Prostate gland (tissue), 2 donors: Measurements from ENCODE around the gene MYADM. TPM values are rescaled to one million over a fixed set of nuclear protein-coding genes. Genes with fewer than 3 reads are reported as not detected.
A peak's percentile ranks its signal among the peaks of the same experiment; 100 is the strongest.

Experiments used
- DNase-seq: peaks from one replicate; pipeline ENCODE4 v3.0.0-alpha.2; 2019; ENCODE audit warnings: low spot score
- H3K27ac ChIP-seq, 2 donors: fragments of 200-600 bp; sonication (generic); 2 replicates each; pipeline ENCODE4 v1.5.1; 2017 to 2019
- H3K27me3 ChIP-seq: fragments of 200-600 bp; sonication (generic); replicated peaks from 2 replicates; pipeline ENCODE4 v1.5.1; 2019; ENCODE audit not compliant: insufficient read depth
- H3K36me3 ChIP-seq, 2 donors: fragments of 200-600 bp; sonication (generic); 1 replicate in 1 of 2; 2 replicates in 1 of 2; pipeline versions ENCODE4 v1.5.1 to v1.8.1; 2017 to 2019
- H3K4me1 ChIP-seq: fragments of 200-600 bp; sonication (generic); replicated peaks from 2 replicates; pipeline ENCODE4 v1.5.1; 2019
- H3K4me3 ChIP-seq, 2 donors: fragments of 200-600 bp; sonication (generic); 2 replicates each; pipeline ENCODE4 v1.5.1; 2017 to 2019
- H3K9me3 ChIP-seq: fragments of 200-600 bp; sonication (generic); 2 replicates; pipeline ENCODE4 v1.5.1; 2017
- CTCF ChIP-seq, 4 experiments: fragments of 200-600 bp in 2 of 4; fragments of 450-650 bp in 2 of 4; sonication (generic) in 2 of 4; IDR thresholded peaks; 1 replicate in 3 of 4; 2 replicates in 1 of 4; pipeline ENCODE4 v1.5.1; 2016 to 2019; ENCODE audit warnings: antibody characterized with exemption in 4 of 4, mild to moderate bottlenecking in 2 of 4, moderate library complexity in 2 of 4
- POLR2A ChIP-seq: fragments of 450-650 bp; IDR thresholded peaks from one replicate; pipeline ENCODE4 v1.6.1; 2016; ENCODE audit warnings: antibody characterized with exemption, mild to moderate bottlenecking
- POLR2AphosphoS5 ChIP-seq: sonication (generic); formaldehyde crosslinking; IDR thresholded peaks from one replicate; pipeline ENCODE4 v1.6.1; 2017; ENCODE audit warnings: antibody characterized with exemption
- WGBS: methylation state at CpG from one replicate; pipeline ENCODE4 v1.1.5; 2018; 5-methylcytosine and 5-hydroxymethylcytosine counted together
- intact Hi-C: fragments of 100-400 bp; cut with DNase I; formaldehyde crosslinking; loops from one replicate; pipeline ENCODE4 v1.14.2; 2022
- total RNA-seq, 2 donors: library from RNA; depleted of rRNA; stranded (reverse); fragments of >200 nt; gene quantifications; one replicate each; pipeline ENCODE4 v1.1.0, GENCODE V29; 2016

Gene MYADM
- total RNA-seq, 2 donors from 2014 or later, result 56.4 to 96.3 TPM

- no peaks in the 10 kb centered on the region for H3K9me3 ChIP-seq
- WGBS, result 72% methylated on average over 10 of the region's 10 CpGs
- H3K36me3 ChIP-seq, result peaks cover 8 to 16% of the 10 kb centered on the region in 2 donors
- intact Hi-C loops, result no loop called here
- TF ChIP-seq POLR2AphosphoS5 (no peak), POLR2A (no peak), CTCF (IDR thresholded peaks at IDR 0.05) (no peak)
- peaks cover 5% of the 10 kb centered on the region for H3K27me3 ChIP-seq
- no peak overlapping the region for H3K4me3 ChIP-seq
- DNase-seq, result no peak
- no peak overlapping the region for H3K27ac ChIP-seq
- peaks cover 6% of the 10 kb centered on the region for H3K4me1 ChIP-seq
These were observed 9.7 kb downstream of the MYADM start for GRCh38 chr19:53877361-53877766.

GRCh38 chr19:53878776-53879139 lies 11.1 kb downstream of the MYADM start:
- TF ChIP-seq POLR2AphosphoS5 (no peak), CTCF (IDR thresholded peaks at IDR 0.05) (no peak), POLR2A (no peak)
- Histone ChIP-seq H3K4me3 (peak overlapping the region; percentile 33 to 37), H3K27me3 (peaks cover 17% of the 10 kb centered on the region), H3K36me3 (peaks cover 2 to 7% of the 10 kb centered on the region in 2 donors), H3K27ac (no peak overlapping the region), H3K9me3 (no peaks in the 10 kb centered on the region), H3K4me1 (peaks cover 6% of the 10 kb centered on the region)
- DNase-seq, result no peak
- intact Hi-C loops, result no loop called here
- 47% methylated on average over 12 of the region's 12 CpGs for WGBS

- Histone ChIP-seq H3K9me3 (no peaks in the 10 kb centered on the region), H3K36me3 (peaks cover 0 to under 1% of the 10 kb centered on the region in 2 donors), H3K27ac (no peak overlapping the region), H3K4me1 (peaks cover 6% of the 10 kb centered on the region), H3K27me3 (peaks cover 17% of the 10 kb centered on the region), H3K4me3 (peak overlapping the region; percentile 33 to 37)
- intact Hi-C loops, result no loop called here
- WGBS, result 1% methylated on average over 51 of the region's 51 CpGs
- TF ChIP-seq POLR2AphosphoS5, result peak; percentile 81
- TF ChIP-seq POLR2A, result no peak
- peak in 1 of 4 experiments; percentile 16 for TF ChIP-seq CTCF (IDR thresholded peaks at IDR 0.05)
- DNase-seq, result peak; percentile 72
These were observed 11.7 kb downstream of the MYADM start for GRCh38 chr19:53879140-53880081.

- no peak for TF ChIP-seq POLR2AphosphoS5
- TF ChIP-seq CTCF (IDR thresholded peaks at IDR 0.05), result no peak
- no peak for TF ChIP-seq POLR2A
- Histone ChIP-seq H3K27ac (no peak overlapping the region), H3K27me3 (peaks cover 17% of the 10 kb centered on the region), H3K4me1 (peaks cover 6% of the 10 kb centered on the region), H3K9me3 (no peaks in the 10 kb centered on the region), H3K36me3 (no peaks in the 10 kb centered on the region), H3K4me3 (no peak overlapping the region)
- intact Hi-C loops, result no loop called here
- no peak for DNase-seq
- WGBS, result 29% methylated on average over 6 of the region's 6 CpGs
These were observed 13.2 kb downstream of the MYADM start for GRCh38 chr19:53880711-53881481.
